LNCAP (cell line): Measurements from ENCODE around the gene DMRT3.

Experiments
- CTCF ChIP-seq: fragments of 450-650 bp; IDR thresholded peaks from 2 replicates; pipeline ENCODE4 v1.5.1; 2017; ENCODE audit warnings: mild to moderate bottlenecking

DMRT3 gene

GRCh38 chr9:965497-965896 is 11.0 kb upstream of the DMRT3 start:
- TF ChIP-seq CTCF, result no peak

- TF ChIP-seq CTCF, result no peak
Measured at GRCh38 chr9:966870-967269, 9.6 kb upstream of the DMRT3 start.

- TF ChIP-seq CTCF, result no peak
Measured at GRCh38 chr9:967436-967835, 9.0 kb upstream of the DMRT3 start.

- no peak for TF ChIP-seq CTCF
Measured at GRCh38 chr9:967903-968641, 8.4 kb upstream of the DMRT3 start.

GRCh38 chr9:969310-970150 is 6.9 kb upstream of the DMRT3 start:
- TF ChIP-seq CTCF, result no peak

- no peak for TF ChIP-seq CTCF
Measured at GRCh38 chr9:970151-970996, 6.1 kb upstream of the DMRT3 start.

- TF ChIP-seq CTCF, result no peak
Measured at GRCh38 chr9:971901-972500, 4.5 kb upstream of the DMRT3 start.
